OCI-LY1 (cell line): ENCODE results near the gene APOA1.

Experiments used
- H2AFZ ChIP-seq: fragments of 200-600 bp; sonication (generic), shearing (Covaris generic); 2 replicates; pipeline ENCODE4 v1.6.0; 2014; ENCODE audit warnings: antibody characterized with exemption, mild to moderate bottlenecking, low read length
- H3F3A ChIP-seq: fragments of 200-600 bp; sonication (generic), shearing (Covaris generic); 2 replicates; pipeline ENCODE4 v1.6.0; 2014; ENCODE audit warnings: mild to moderate bottlenecking, antibody characterized with exemption, low read length, moderate library complexity; ENCODE audit not compliant: insufficient read depth
- H3K27ac ChIP-seq: fragments of 200-600 bp; sonication (generic); 2 replicates; pipeline ENCODE4 v1.5.1; 2014; ENCODE audit warnings: low read length, mixed run types, mild to moderate bottlenecking, low read depth; ENCODE audit not compliant: poor library complexity, severe bottlenecking
- H3K27me3 ChIP-seq: fragments of 200-600 bp; sonication (generic); 2 replicates; pipeline ENCODE4 v1.6.0; 2014; ENCODE audit warnings: antibody characterized with exemption, mild to moderate bottlenecking, low read length, moderate library complexity; ENCODE audit not compliant: insufficient read depth
- H3K36me3 ChIP-seq: fragments of 200-600 bp; sonication (generic); 2 replicates; pipeline ENCODE4 v1.6.1; 2014; ENCODE audit warnings: mild to moderate bottlenecking, antibody characterized with exemption, low read length, moderate library complexity, mixed read lengths; ENCODE audit not compliant: insufficient read depth
- H3K4me1 ChIP-seq: fragments of 200-600 bp; sonication (generic); 2 replicates; pipeline ENCODE4 v1.5.1; 2014; ENCODE audit warnings: mild to moderate bottlenecking, low read length, moderate library complexity; ENCODE audit not compliant: insufficient read depth, severe bottlenecking
- H3K4me2 ChIP-seq: fragments of 200-600 bp; sonication (generic), shearing (Covaris generic); 2 replicates; pipeline ENCODE4 v1.6.1; 2014; ENCODE audit warnings: low read length
- H3K4me3 ChIP-seq: fragments of 200-600 bp; sonication (generic); 2 replicates; pipeline ENCODE4 v1.5.1; 2014; ENCODE audit warnings: low read length, low read depth, mild to moderate bottlenecking, mixed read lengths; ENCODE audit not compliant: poor library complexity, severe bottlenecking
- H3K79me2 ChIP-seq: fragments of 200-600 bp; shearing (Covaris generic); 2 replicates; pipeline ENCODE4 v1.6.1; 2016; ENCODE audit warnings: mixed run types, low read length, mixed read lengths; ENCODE audit not compliant: insufficient read depth
- H3K9ac ChIP-seq: fragments of 200-600 bp; sonication (generic), shearing (Covaris generic); 2 replicates; pipeline ENCODE4 v1.6.1; 2014; ENCODE audit warnings: mild to moderate bottlenecking, low read length, mixed read lengths
- H3K9me2 ChIP-seq: fragments of 200-600 bp; sonication (generic), shearing (Covaris generic); 2 replicates; pipeline ENCODE4 v1.6.1; 2014; ENCODE audit warnings: low read depth, mild to moderate bottlenecking, low read length, mixed read lengths
- H3K9me3 ChIP-seq: fragments of 200-600 bp; shearing (Covaris generic); 2 replicates; pipeline ENCODE4 v1.6.1; 2014; ENCODE audit warnings: low read length, mixed read lengths
- H4K20me1 ChIP-seq: fragments of 200-600 bp; sonication (generic), shearing (Covaris generic); 2 replicates; pipeline ENCODE4 v1.6.0; 2016; ENCODE audit warnings: mild to moderate bottlenecking, low read length; ENCODE audit not compliant: insufficient read depth
- CTCF ChIP-seq: fragments of 200-600 bp; sonication (generic), shearing (Covaris generic); IDR thresholded peaks from 2 replicates; pipeline ENCODE4 v1.5.1; 2017; ENCODE audit warnings: mild to moderate bottlenecking, antibody characterized with exemption, low read length, moderate library complexity, mixed read lengths
- EZH2 ChIP-seq: fragments of 200-600 bp; sonication (generic), shearing (Covaris generic); IDR thresholded peaks from 2 replicates; pipeline ENCODE4 v1.8.0; 2017; ENCODE audit warnings: borderline replicate concordance, mixed run types, mild to moderate bottlenecking, antibody characterized with exemption, low read length, moderate library complexity, mixed read lengths

The APOA1 gene

GRCh38 chr11:116798368-116798767, 39.1 kb downstream of the APOA1 start:
- no peaks in the 10 kb centered on the region for H3F3A ChIP-seq
- H3K36me3 ChIP-seq, result no peaks in the 10 kb centered on the region; the same call in 1 of the 2 replicates
- H3K27ac ChIP-seq, result no peak overlapping the region
- no peak overlapping the region for H2AFZ ChIP-seq
- H3K4me3 ChIP-seq, result no peak overlapping the region
- no peaks in the 10 kb centered on the region for H3K9me3 ChIP-seq
- H3K9me2 ChIP-seq, result no peaks in the 10 kb centered on the region
- TF ChIP-seq CTCF (no peak), EZH2 (no peak)
- no peaks in the 10 kb centered on the region for H3K4me1 ChIP-seq
- H3K27me3 ChIP-seq, result no peaks in the 10 kb centered on the region
- H3K79me2 ChIP-seq, result no peaks in the 10 kb centered on the region
- H4K20me1 ChIP-seq, result no peaks in the 10 kb centered on the region
- no peak overlapping the region for H3K4me2 ChIP-seq
- no peak overlapping the region for H3K9ac ChIP-seq

- Histone ChIP-seq H3K9ac (no peak overlapping the region), H4K20me1 (no peaks in the 10 kb centered on the region), H3K4me1 (no peaks in the 10 kb centered on the region), H2AFZ (no peak overlapping the region), H3K27me3 (no peaks in the 10 kb centered on the region), H3F3A (no peaks in the 10 kb centered on the region), H3K4me3 (no peak overlapping the region), H3K9me3 (no peaks in the 10 kb centered on the region), H3K9me2 (no peaks in the 10 kb centered on the region), H3K4me2 (no peak overlapping the region), H3K36me3 (no peaks in the 10 kb centered on the region; the same call in 1 of the 2 replicates), H3K79me2 (no peaks in the 10 kb centered on the region), H3K27ac (no peak overlapping the region)
- TF ChIP-seq CTCF, result no peak
- TF ChIP-seq EZH2, result no peak
Observed at GRCh38 chr11:116797816-116798215, 39.6 kb downstream of the APOA1 start.

GRCh38 chr11:116796548-116796947, 40.9 kb downstream of the APOA1 start:
- Histone ChIP-seq H2AFZ (no peak overlapping the region), H3K9me2 (no peaks in the 10 kb centered on the region), H3K27ac (no peak overlapping the region), H3K36me3 (no peaks in the 10 kb centered on the region), H3K27me3 (no peaks in the 10 kb centered on the region), H3K4me2 (no peak overlapping the region), H3K4me3 (no peak overlapping the region), H3K4me1 (peaks cover 5% of the 10 kb centered on the region), H3F3A (no peaks in the 10 kb centered on the region), H3K79me2 (no peaks in the 10 kb centered on the region), H4K20me1 (no peaks in the 10 kb centered on the region), H3K9me3 (no peaks in the 10 kb centered on the region), H3K9ac (no peak overlapping the region)
- TF ChIP-seq CTCF, result no peak
- TF ChIP-seq EZH2, result no peak
